Stimulated activated CD4-positive, alpha-beta T cell treated with anti-CD3 and anti-CD28 coated beads, TNF-alpha, amount 100 ng/mL, for 24 hours (primary cell): ENCODE measurements around the gene GAA.
A peak's percentile ranks its signal among the peaks of the same experiment; 100 is the strongest.
"Not testable (repeated sequence)": the region's sequence is repeated elsewhere in the genome, so short reads cannot be mapped to it uniquely, and the experiment has no call there.

Source experiments
- DNase-seq, 3 experiments: peaks; one replicate each; pipeline ENCODE4 v3.0.0-alpha.2; 2020; ENCODE audit warnings: low read depth in 3 of 3

Gene GAA

GRCh38 chr17:80145076-80146075 is 44.0 kb downstream of the GAA start:
- no peak for DNase-seq

DNA sequence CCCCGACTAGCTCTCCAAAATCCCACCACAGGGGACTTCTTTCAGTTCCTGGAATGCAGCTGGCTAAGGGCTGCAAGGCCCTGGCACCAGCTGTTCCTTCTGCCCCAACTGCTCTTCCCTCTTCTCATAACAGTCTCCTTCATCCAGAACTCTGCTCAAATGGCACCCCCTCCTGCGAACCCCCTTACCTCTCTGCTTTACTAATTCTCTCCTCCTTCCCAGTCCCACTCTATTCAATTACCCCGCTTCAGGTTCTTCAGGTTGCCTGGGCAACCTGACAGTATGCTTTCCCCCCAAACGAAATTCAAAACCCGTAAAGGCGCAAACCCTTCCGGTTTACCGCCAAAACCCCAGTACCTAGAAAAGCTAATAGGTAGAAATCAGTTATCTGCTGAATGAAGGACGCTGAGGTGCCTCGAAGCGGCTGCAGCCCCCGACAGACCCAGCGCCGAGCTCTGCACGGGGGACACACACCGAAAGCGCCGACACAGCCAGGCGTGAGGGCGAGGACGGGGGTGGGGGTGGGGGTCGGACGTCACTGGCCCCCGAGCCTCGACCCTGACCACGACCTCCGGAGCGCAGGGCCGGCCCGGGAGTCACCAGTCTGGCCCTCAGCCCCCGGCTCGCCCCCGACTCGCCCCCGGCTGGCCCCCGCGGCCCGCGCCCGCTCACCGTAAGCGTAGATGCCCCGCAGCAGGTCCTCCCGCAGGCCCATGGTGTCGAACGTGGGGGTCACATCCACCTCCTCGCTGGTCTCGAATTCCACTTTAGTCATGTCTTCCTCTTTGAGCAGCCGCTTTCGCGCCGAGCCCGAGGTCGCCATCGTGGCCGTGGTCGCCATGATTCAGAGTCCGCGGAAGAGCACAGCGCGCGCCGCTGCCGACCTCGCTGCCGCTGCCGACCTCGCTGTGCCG is 45.0 kb downstream of the GAA start:
- DNase-seq = no peak

GRCh38 chr17:80147035-80147822 is 45.8 kb downstream of the GAA start, which contains the start of gene EIF4A3:
EIF4A3 (minus strand) TSS chr17:80147128; CDS start chr17:80146961, 167 bp downstream.
- DNase-seq = peak; percentile 92 to 97 (median 95)

- DNase-seq = no peak
Measured at GRCh38 chr17:80151333-80151732, 50.0 kb downstream of the GAA start.

- no peak for DNase-seq
Measured at GRCh38 chr17:80152081-80152702, 50.8 kb downstream of the GAA start.

GRCh38 chr17:80153004-80153403 is 51.6 kb downstream of the GAA start:
- DNase-seq = no peak

DNA sequence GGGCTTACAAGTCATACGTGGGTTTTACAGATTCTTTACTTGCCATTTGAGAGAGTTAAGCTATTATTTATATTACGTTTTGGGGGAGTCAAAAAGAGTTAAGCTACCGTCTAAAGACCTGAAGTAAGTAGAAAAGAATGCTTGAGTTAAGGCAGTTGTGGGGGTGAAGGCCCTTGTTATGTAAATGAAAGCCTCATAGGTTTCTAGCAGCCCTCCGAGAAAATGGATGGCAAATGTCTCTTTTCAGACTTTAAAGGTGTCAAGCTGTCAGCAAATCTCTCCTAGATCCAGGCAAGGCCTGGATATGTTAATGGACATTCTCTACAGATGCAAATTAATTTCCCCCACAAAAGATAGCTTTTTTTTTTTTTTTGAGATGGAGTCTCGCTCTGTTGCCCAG is 52.8 kb downstream of the GAA start:
- DNase-seq = no peak

GRCh38 chr17:80155600-80155999 is 54.2 kb downstream of the GAA start:
- DNase-seq = not testable (repeated sequence)

DNA sequence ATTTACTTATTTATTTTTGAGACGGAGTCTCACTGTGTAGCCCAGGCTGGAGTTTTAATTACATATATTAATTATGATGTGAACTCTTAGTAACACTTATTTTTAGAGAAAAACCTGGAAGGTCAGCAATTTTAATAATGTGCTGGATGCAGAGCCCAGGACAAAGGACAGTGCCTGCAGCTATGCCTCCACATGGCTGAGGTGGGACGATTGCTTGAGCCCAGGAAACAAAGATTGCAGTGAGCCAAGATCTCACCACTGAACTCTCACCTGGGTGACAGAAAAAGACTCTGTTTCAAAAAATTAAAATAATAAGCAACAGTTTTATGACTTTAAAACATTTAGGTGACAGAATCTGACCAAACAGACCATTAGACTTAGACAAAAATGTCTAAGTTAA is 57.5 kb downstream of the GAA start:
- no peak for DNase-seq

DNA sequence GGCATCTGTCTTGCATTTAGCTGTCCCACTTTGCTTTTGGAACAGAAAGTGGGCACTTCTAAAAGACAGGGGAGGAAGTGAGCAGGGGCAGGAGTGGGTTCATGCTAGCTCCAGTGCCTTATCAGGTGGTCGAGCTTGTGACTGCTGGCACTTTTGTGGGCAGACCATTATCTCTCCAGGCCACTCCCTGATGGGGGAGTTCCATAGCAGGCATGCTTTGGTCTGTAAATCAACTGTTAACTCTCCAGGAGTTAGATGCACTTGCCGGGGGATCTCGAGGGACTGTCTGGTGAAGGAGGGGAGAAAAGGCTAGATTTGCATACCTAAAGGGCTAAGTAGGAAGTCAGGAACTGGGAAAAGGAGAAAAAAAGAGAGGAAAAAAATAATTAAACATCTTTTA is 59.2 kb downstream of the GAA start:
- DNase-seq = no peak

GRCh38 chr17:80163336-80163735 is 62.0 kb downstream of the GAA start:
- no peak for DNase-seq

- no peak for DNase-seq
Measured at GRCh38 chr17:80164185-80164584, 62.8 kb downstream of the GAA start.

- DNase-seq = no peak
Measured at GRCh38 chr17:80166446-80166845, 65.1 kb downstream of the GAA start.

- DNase-seq = no peak
Measured at GRCh38 chr17:80168371-80168770, 67.0 kb downstream of the GAA start.

- no peak for DNase-seq
Measured at GRCh38 chr17:80169107-80169506, 67.7 kb downstream of the GAA start.
